K562 (cell line): ENCODE measurements around the gene NQO2. TPM values are rescaled to one million over a fixed set of nuclear protein-coding genes. Genes with fewer than 3 reads are reported as not detected.

Experiments used
- ARID2 ChIP-seq: fragments of 450-650 bp; IDR thresholded peaks from 2 replicates; pipeline ENCODE4 v1.6.1; 2017; ENCODE audit warnings: antibody characterized with exemption, mild to moderate bottlenecking
- BCLAF1 ChIP-seq, 2 experiments: fragments of 450-650 bp in 1 of 2; IDR thresholded peaks; 2 replicates each; pipeline ENCODE4 v1.6.1; 2011 to 2017; ENCODE audit warnings: low read depth in 2 of 2, antibody characterized with exemption in 1 of 2, borderline replicate concordance in 1 of 2, low read length in 1 of 2, mild to moderate bottlenecking in 1 of 2, mixed read lengths in 1 of 2; ENCODE audit not compliant: control insufficient read depth in 1 of 2
- BMI1 ChIP-seq: fragments of 150-350 bp; IDR thresholded peaks from 2 replicates; pipeline ENCODE4 v1.6.1; 2014; ENCODE audit warnings: low read length
- CBFA2T2 ChIP-seq: fragments of 450-650 bp; conservative IDR thresholded peaks from 2 replicates; pipeline ENCODE4 v1.6.1; 2017; ENCODE audit warnings: mild to moderate bottlenecking
- CXXC5 ChIP-seq: fragments of 250-450 bp; sonication (Bioruptor Pico); IDR thresholded peaks from 2 replicates; pipeline ENCODE4 v1.8.0; 2022; ENCODE audit warnings: inconsistent platforms, mild to moderate bottlenecking, moderate library complexity
- DMBX1 ChIP-seq: fragments of 250-450 bp; sonication (Bioruptor Pico); IDR thresholded peaks from 2 replicates; pipeline ENCODE4 v1.8.0; 2022; ENCODE audit warnings: inconsistent platforms, mild to moderate bottlenecking, moderate library complexity, borderline replicate concordance
- ELF1 ChIP-seq: fragments of 200-800 bp; sonication (Bioruptor generic); IDR thresholded peaks from 2 replicates; pipeline ENCODE4 v1.6.1; 2016; ENCODE audit warnings: missing genetic modification characterization, missing compliant biosample characterization
- FOXP1 ChIP-seq: sonication (generic); formaldehyde crosslinking; IDR thresholded peaks from 2 replicates; pipeline ENCODE4 v1.8.0; 2022; ENCODE audit warnings: mild to moderate bottlenecking, missing genetic modification reagents
- JUN ChIP-seq, 2 experiments: sonication (generic) in 1 of 2; formaldehyde crosslinking in 1 of 2; IDR thresholded peaks; 2 replicates each; pipeline versions ENCODE4 v1.6.1 to v1.8.0; 2012 to 2022; ENCODE audit warnings: borderline replicate concordance in 2 of 2, mild to moderate bottlenecking in 2 of 2, improper control_type of control experiment in 1 of 2, low read depth in 1 of 2, low read length in 1 of 2, missing genetic modification reagents in 1 of 2
- LARP7 ChIP-seq: fragments of 450-650 bp; IDR thresholded peaks from 2 replicates; pipeline ENCODE4 v1.6.1; 2016
- NFRKB ChIP-seq: fragments of 450-650 bp; IDR thresholded peaks from 2 replicates; pipeline ENCODE4 v1.6.1; 2016; ENCODE audit warnings: low read depth
- RFX7 ChIP-seq: fragments of 250-450 bp; sonication (Bioruptor Pico); IDR thresholded peaks from 2 replicates; pipeline ENCODE4 v1.5.1; 2021; ENCODE audit warnings: mild to moderate bottlenecking
- SIN3B ChIP-seq: fragments of 450-650 bp; IDR thresholded peaks from 2 replicates; pipeline ENCODE4 v1.6.1; 2017; ENCODE audit warnings: low read depth, mild to moderate bottlenecking, moderate library complexity
- TBL1XR1 ChIP-seq, 2 experiments: IDR thresholded peaks; 2 replicates each; pipeline ENCODE4 v1.6.1; 2012; ENCODE audit warnings: improper control_type of control experiment in 2 of 2, low read length in 2 of 2, mild to moderate bottlenecking in 1 of 2
- USF1 ChIP-seq: sonication (generic); formaldehyde crosslinking; IDR thresholded peaks from 2 replicates; pipeline ENCODE4 v1.9.0; 2022; ENCODE audit warnings: mild to moderate bottlenecking, missing genetic modification reagents
- WHSC1 ChIP-seq: IDR thresholded peaks from one replicate; pipeline ENCODE4 v1.6.1; 2012; ENCODE audit warnings: low read length, control low read depth, inconsistent platforms
- ZFP91 ChIP-seq: sonication (generic); formaldehyde crosslinking; IDR thresholded peaks from 2 replicates; pipeline ENCODE4 v1.8.0; 2022; ENCODE audit warnings: mild to moderate bottlenecking, missing genetic modification reagents
- ZNF436 ChIP-seq: fragments of 250-450, 450-650 bp; sonication (Bioruptor Pico); formaldehyde crosslinking; IDR thresholded peaks from 2 replicates; pipeline ENCODE4 v1.7.0; 2020; ENCODE audit warnings: mild to moderate bottlenecking
- polyA plus RNA-seq, 8 experiments: library from polyadenylated mRNA; depleted of rRNA in 4 of 8; stranded (reverse) in 5 of 8; unstranded in 3 of 8; fragments of >200 nt; fragmentation: Nextera tagmentation in 2 of 8; fragmentation: Illumina TruSeq in 1 of 8; extraction: Ambion mirVana in 2 of 8; extraction: Trizol in 1 of 8; gene quantifications; 2 replicates each; pipeline versions ENCODE4 v1.2.1 to v1.2.3, GENCODE V29; 2011 to 2014; ENCODE audit warnings: inconsistent platforms in 1 of 8, missing spikeins in 1 of 8
- total RNA-seq, 7 experiments: library from RNA; depleted of rRNA in 6 of 7; stranded (reverse); fragments of >200 nt in 6 of 7; fragmentation: Illumina TruSeq in 2 of 7; extraction: Trizol in 2 of 7; gene quantifications; 2 replicates each; pipeline versions ENCODE4 v1.2.1 to v1.2.3, GENCODE V29; 2011 to 2021; ENCODE audit warnings: low replicate concordance in 1 of 7
- TF ChIP-seq, protein P1 (sequence below), 2 experiments: fragments of 450-650 bp; IDR thresholded peaks; 2 replicates each; pipeline ENCODE4 v1.6.1; 2018; ENCODE audit warnings: mild to moderate bottlenecking in 2 of 2, low read depth in 1 of 2; ENCODE audit not compliant: partially characterized antibody in 2 of 2

The NQO2 gene
- total and polyA plus RNA-seq, 9 of the 15 experiments (the other 6 are each of a cell fraction or from before 2014, with no cell fraction given): 54.6 to 214 (median 116) TPM

DNA sequence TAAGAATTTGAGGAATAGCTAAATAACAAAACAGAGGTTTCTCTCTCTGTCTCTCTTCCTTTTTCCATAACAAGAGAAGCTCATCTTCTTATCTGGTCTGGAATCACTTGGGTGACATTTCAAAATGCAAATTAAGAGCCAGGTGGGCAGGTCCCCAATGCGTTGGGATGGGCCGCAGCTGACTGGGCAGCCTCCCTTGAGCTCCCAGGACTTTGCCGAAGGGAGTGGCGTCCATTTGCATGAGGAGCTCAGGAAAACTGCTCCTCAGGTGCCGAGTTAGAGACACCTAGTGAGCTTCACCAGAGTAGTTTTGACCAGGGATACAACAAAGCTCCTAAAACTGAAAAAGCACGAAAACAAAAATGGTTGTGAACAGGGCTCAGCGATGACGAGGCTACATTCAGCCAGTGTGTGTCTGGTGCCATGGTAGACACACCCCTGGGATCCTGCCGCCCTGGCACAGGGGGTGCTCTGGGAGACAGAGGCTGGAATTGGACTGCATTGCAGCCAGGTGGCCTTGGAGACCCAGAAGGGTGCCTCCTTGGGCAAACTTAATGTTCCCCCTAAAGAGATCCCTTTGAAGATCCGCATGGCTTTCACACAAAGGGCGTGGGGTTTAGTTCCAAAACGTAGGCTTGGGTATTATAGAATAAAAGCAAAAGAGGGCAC, 14.8 kb upstream of the NQO2 start (continued):
- TF ChIP-seq USF1 (CRISPR knock-in tag): peak; percentile 5; the same call in 1 of the 2 replicates
- TF ChIP-seq ZNF436 (CRISPR knock-in tag): no peak
- TF ChIP-seq CXXC5: peak; percentile 56; the same call in 1 of the 2 replicates
- TF ChIP-seq NFRKB: no peak
- no peak for TF ChIP-seq ELF1 (tag)
- TF ChIP-seq LARP7: no peak
- TF ChIP-seq, protein P1, sequence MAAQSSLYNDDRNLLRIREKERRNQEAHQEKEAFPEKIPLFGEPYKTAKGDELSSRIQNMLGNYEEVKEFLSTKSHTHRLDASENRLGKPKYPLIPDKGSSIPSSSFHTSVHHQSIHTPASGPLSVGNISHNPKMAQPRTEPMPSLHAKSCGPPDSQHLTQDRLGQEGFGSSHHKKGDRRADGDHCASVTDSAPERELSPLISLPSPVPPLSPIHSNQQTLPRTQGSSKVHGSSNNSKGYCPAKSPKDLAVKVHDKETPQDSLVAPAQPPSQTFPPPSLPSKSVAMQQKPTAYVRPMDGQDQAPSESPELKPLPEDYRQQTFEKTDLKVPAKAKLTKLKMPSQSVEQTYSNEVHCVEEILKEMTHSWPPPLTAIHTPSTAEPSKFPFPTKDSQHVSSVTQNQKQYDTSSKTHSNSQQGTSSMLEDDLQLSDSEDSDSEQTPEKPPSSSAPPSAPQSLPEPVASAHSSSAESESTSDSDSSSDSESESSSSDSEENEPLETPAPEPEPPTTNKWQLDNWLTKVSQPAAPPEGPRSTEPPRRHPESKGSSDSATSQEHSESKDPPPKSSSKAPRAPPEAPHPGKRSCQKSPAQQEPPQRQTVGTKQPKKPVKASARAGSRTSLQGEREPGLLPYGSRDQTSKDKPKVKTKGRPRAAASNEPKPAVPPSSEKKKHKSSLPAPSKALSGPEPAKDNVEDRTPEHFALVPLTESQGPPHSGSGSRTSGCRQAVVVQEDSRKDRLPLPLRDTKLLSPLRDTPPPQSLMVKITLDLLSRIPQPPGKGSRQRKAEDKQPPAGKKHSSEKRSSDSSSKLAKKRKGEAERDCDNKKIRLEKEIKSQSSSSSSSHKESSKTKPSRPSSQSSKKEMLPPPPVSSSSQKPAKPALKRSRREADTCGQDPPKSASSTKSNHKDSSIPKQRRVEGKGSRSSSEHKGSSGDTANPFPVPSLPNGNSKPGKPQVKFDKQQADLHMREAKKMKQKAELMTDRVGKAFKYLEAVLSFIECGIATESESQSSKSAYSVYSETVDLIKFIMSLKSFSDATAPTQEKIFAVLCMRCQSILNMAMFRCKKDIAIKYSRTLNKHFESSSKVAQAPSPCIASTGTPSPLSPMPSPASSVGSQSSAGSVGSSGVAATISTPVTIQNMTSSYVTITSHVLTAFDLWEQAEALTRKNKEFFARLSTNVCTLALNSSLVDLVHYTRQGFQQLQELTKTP (IDR thresholded peaks at IDR 0.05; ENCODE audit: low read depth in 1 of 2, partially characterized antibody in 2 of 2): no peak
- TF ChIP-seq WHSC1: no peak
- TF ChIP-seq TBL1XR1 (IDR thresholded peaks at IDR 0.05; ENCODE audit: low read length in 2 of 2): no peak
- no peak for TF ChIP-seq ZFP91 (CRISPR knock-in tag)
- TF ChIP-seq RFX7 (CRISPR knock-in tag): no peak
- no peak for TF ChIP-seq BCLAF1 (IDR thresholded peaks at IDR 0.05; ENCODE audit: borderline replicate concordance in 1 of 2, control insufficient read depth in 1 of 2, low read depth in 2 of 2, low read length in 1 of 2)
- TF ChIP-seq SIN3B: no peak
- no peak for TF ChIP-seq CBFA2T2
- TF ChIP-seq FOXP1 (CRISPR knock-in tag): 0 out of 2 replicates have a peak, but pooled peaks have one; percentile 22
- TF ChIP-seq DMBX1 (CRISPR knock-in tag): no peak
- no peak for TF ChIP-seq BMI1
- no peak for TF ChIP-seq JUN (IDR thresholded peaks at IDR 0.05; ENCODE audit: borderline replicate concordance, low read depth, low read length)
- no peak for TF ChIP-seq JUN (CRISPR knock-in tag; IDR thresholded peaks at IDR 0.05; ENCODE audit: borderline replicate concordance)
- no peak for TF ChIP-seq ARID2
